Fibroblast of lung (primary cell): ENCODE measurements around the gene AGAP1.

Experiments used
- EZH2 ChIP-seq: IDR thresholded peaks from 2 replicates; pipeline ENCODE4 v1.5.1; 2012; ENCODE audit warnings: low read length, control low read depth, mild to moderate bottlenecking; ENCODE audit errors: missing control alignments
- TF ChIP-seq, protein P1 (sequence below), 2 donors: IDR thresholded peaks in 1 of 2; conservative IDR thresholded peaks in 1 of 2; 1 replicate in 1 of 2; 2 replicates in 1 of 2; pipeline ENCODE4 v1.5.1; 2011 to 2012; ENCODE audit warnings: low read length in 2 of 2, control low read depth in 1 of 2, inconsistent platforms in 1 of 2, low read depth in 1 of 2, mild to moderate bottlenecking in 1 of 2

DNA sequence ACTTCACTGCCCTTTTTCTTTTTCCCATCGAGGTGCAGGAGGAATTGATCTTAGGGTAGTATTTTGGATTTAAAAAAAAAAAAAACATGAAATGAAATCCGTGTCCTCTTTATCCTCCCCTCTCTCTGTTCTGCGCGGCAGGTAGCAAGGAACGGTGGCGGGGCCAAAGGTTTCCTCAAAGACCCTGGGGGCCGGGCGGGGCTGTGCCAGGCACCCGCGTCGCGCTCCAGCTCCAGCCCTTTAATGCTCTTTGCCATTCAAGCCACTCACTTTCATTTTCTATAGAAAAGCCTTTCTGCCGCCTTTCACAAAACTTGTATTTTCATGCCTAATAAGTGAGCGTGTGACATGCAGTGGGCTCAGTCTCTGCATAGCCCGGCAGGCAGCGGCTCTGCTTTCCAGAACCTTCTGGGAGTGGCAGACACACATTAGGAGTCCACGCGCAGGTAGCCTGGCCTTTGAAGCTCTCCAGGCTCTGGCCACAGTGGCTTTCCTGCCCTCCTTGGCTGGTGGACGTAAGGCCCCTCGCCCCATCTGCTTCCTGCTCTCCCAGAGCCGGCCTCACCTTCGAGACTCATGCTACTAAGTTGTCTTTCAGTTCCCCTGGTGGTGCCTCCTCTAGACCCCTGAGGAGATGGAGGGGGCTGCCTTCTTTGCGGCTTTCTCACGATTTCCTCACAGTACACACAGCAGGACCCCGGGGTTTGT is 41.7 kb downstream of the AGAP1 start:
- TF ChIP-seq, protein P1, sequence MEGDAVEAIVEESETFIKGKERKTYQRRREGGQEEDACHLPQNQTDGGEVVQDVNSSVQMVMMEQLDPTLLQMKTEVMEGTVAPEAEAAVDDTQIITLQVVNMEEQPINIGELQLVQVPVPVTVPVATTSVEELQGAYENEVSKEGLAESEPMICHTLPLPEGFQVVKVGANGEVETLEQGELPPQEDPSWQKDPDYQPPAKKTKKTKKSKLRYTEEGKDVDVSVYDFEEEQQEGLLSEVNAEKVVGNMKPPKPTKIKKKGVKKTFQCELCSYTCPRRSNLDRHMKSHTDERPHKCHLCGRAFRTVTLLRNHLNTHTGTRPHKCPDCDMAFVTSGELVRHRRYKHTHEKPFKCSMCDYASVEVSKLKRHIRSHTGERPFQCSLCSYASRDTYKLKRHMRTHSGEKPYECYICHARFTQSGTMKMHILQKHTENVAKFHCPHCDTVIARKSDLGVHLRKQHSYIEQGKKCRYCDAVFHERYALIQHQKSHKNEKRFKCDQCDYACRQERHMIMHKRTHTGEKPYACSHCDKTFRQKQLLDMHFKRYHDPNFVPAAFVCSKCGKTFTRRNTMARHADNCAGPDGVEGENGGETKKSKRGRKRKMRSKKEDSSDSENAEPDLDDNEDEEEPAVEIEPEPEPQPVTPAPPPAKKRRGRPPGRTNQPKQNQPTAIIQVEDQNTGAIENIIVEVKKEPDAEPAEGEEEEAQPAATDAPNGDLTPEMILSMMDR (conservative IDR thresholded peaks at IDR 0.05 in 1 of 2, IDR thresholded peaks at IDR 0.05 in 1 of 2; ENCODE audit: low read depth in 1 of 2, low read length in 2 of 2), result no peak
- TF ChIP-seq EZH2, result no peak
